VCaP (cell line): ENCODE data around the gene KLF14.

Source experiments
- H3K27ac ChIP-seq: fragments of 450-650 bp; 2 replicates; pipeline ENCODE4 v1.5.1; 2017
- CTCF ChIP-seq: fragments of 450-650 bp; conservative IDR thresholded peaks from 2 replicates; pipeline ENCODE4 v1.5.1; 2017; ENCODE audit warnings: mild to moderate bottlenecking, moderate library complexity

The KLF14 gene

DNA sequence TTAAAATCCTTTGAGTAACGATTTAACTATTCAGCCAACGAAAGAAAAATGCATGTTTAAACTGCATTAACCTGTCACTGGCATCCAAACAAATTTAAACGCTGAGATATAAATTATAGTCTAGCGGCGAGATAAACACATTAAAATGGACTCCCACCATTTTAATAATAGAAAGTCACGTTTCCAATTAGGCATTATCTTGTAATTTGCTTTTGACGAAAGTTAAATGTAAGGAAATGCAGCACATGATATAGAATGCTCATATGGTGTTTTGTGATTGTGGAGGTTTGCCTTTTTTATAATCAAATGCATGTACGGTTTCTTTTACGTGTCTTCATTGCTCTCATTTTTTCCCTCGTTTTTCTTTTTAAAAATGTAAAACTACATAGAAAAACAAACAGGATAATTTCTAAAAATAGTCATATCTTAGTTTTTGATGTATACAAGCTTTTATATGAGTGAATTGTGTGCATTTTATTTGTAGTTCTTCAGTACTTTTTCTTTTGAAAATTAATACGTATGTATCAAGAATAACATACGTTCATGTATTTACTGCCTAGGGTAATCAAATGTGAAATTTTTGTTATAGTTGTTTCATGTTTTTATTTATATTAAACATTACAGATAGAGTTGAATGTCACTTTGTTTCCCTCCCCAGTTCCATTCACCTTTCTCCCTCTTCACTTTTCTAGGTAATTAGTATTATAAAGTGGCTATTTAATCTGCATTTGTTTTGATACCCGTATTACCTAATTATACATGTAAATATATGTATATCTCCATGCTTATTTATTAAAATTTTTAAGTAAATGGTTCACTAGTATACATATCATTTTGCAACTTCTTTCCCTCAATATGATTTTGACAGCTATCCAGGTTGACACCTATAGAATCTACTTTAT lies 1.1 kb upstream of the KLF14 start:
- no peak overlapping the region for H3K27ac ChIP-seq
- no peak for TF ChIP-seq CTCF

DNA sequence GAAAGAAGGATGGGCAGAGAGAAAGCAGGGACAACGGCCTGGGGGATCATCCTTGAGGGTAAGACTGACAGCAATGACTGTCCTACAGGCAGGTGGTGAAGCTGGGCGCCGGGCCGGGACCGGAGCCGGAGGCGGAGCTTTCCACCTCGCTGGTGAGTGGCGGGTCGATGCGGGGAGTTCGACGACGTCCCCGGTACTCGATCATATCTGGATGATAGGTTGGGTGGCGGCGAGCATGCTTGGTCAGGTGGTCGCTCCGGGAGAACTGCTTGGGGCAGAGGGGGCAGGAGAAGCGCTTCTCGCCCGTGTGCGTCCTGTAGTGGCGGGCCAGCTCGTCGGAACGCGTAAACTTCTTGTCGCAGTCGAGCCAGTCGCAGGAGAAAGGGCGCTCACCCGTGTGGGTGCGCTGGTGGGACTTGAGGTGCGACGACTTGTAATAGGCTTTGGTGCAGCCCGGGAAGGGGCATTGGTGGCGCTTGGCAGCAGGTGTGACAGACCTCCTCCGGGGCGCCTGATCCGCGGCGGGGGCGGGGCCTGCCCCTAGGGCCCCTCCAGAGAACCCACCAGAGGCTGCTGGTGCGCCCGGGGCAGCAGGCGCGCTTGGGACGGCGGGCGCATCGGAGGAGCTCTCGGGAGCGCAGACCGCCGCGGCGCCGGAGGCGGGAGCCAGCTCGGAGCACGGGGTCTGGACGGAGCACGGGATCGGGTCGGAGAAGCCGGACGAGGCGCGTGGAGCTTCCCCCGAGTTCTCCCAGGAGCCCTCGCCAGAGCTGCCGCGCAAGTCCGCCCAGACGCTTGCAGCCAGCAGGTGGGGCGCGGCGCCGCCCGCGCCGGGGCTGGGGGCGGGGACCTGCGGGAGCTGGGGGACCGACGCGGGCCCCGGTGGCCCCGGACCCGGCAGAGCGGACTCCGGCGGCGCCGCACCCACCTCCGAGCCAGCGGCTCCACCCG lies 752 bp downstream of the KLF14 start:
- H3K27ac ChIP-seq = peak overlapping the region; percentile 17; the same call in 1 of the 2 replicates
- TF ChIP-seq CTCF = peak; percentile 50

DNA sequence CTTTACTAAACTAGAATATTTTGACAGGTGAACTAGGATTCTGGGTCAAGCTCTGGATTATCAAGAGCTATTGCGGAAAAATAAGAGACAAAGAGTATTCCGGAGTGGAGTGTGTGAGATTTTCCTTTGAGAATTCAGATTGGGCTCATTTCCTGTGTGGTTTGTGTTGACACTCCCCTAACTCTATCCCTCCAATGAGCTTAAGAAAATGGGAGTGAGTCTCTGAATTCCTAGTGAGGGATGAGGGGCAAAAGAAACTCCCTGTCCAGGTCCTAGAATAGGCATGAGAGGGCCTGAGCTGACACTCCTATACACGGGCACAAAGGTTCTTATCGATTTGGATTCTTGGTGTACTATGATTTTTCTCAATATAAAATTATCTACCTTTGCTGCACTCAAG lies 10.2 kb downstream of the KLF14 start:
- no peak overlapping the region for H3K27ac ChIP-seq
- TF ChIP-seq CTCF = no peak

- no peak overlapping the region for H3K27ac ChIP-seq
- TF ChIP-seq CTCF = peak; percentile 85
Measured at GRCh38 chr7:130721486-130722277, 12.3 kb downstream of the KLF14 start.

DNA sequence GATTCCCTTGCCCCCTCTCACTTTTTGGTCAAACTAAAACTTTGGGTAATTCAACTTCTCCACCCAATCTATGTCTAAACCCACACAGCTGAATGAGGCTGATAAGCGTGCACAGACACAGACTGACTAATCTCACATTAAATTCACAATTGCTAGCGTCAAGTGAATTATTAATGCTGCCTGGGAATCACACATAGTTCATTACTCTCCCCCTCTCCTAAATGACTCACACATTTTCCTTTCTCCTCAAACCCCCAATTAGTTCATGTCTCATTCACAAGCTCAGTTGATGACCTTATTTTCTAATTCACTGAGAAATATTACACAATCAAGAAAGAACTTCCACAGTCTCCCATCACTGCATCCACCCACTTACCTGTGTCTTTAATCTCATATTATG lies 14.5 kb downstream of the KLF14 start:
- H3K27ac ChIP-seq = no peak overlapping the region
- no peak for TF ChIP-seq CTCF

DNA sequence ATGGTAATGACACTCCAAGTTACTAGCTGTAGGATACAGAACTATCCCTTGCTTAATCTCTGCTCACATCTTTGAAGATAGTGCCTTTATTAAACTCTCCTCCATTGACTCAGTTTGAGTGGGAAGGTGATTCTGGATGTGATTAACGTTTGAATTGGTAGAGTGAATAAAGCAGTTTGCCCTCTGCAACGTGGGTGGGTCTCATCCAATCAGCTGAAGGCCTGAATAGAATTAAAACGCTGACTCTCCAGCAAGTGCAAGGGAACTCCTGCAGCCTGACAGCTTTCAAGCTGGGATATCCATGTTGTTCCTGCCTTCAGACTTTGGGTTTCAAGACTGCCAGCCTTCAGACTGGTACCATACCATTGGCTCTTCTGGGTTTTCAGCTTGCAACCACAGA lies 21.6 kb downstream of the KLF14 start:
- TF ChIP-seq CTCF = no peak

More for the DNA sequence above, 21.6 kb downstream of the KLF14 start:
- H3K27ac ChIP-seq = no peak overlapping the region
